ENCODE data around the gene EXOC4. TPM values are rescaled to one million over a fixed set of nuclear protein-coding genes. Genes with fewer than 3 reads are reported as not detected.

Gene EXOC4
- polyA plus RNA-seq, 1 experiment: 45.9 TPM

DNA sequence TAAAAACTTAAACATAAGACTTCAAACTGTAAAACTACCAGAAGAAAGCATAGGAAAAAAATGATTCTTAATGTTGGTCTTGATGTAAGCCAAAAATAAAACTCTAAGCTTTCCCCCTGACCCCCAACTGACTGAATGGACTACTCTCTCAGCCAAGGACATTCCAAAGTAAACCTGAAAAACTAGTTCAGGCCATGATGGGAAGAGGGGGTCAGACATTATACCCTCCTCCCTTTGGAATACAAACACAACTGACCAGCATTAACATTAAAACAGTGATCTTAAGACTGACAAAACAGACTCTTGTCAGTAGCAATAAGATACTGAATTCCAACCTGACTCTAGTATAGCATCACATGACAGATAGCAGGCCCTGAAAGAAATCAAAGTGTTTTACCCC lies 860.8 kb downstream of the EXOC4 start:
- no peaks in the 10 kb centered on the region for H3K27me3 ChIP-seq (ENCODE audit: control insufficient read depth, insufficient read depth, low read length)
- H3K4me3 ChIP-seq (ENCODE audit: low read depth, low read length): no peak overlapping the region
- ChIA-PET POLR2A (no interaction called here), CTCF (no interaction called here)
- H3K36me3 ChIP-seq (ENCODE audit: control insufficient read depth, insufficient read depth, low read length): no peaks in the 10 kb centered on the region
- no peak for DNase-seq (ENCODE audit: low read depth)
- TF ChIP-seq, protein P1, sequence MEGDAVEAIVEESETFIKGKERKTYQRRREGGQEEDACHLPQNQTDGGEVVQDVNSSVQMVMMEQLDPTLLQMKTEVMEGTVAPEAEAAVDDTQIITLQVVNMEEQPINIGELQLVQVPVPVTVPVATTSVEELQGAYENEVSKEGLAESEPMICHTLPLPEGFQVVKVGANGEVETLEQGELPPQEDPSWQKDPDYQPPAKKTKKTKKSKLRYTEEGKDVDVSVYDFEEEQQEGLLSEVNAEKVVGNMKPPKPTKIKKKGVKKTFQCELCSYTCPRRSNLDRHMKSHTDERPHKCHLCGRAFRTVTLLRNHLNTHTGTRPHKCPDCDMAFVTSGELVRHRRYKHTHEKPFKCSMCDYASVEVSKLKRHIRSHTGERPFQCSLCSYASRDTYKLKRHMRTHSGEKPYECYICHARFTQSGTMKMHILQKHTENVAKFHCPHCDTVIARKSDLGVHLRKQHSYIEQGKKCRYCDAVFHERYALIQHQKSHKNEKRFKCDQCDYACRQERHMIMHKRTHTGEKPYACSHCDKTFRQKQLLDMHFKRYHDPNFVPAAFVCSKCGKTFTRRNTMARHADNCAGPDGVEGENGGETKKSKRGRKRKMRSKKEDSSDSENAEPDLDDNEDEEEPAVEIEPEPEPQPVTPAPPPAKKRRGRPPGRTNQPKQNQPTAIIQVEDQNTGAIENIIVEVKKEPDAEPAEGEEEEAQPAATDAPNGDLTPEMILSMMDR (IDR thresholded peaks at IDR 0.05; ENCODE audit: insufficient read depth, low read depth, low read length): no peak

GRCh38 chr7:134114992-134115391 lies 862.1 kb downstream of the EXOC4 start:
- H3K4me3 ChIP-seq (ENCODE audit: low read depth, low read length): no peak overlapping the region
- H3K27me3 ChIP-seq (ENCODE audit: control insufficient read depth, insufficient read depth, low read length): no peaks in the 10 kb centered on the region
- no peaks in the 10 kb centered on the region for H3K36me3 ChIP-seq (ENCODE audit: control insufficient read depth, insufficient read depth, low read length)
- TF ChIP-seq, protein P1 (IDR thresholded peaks at IDR 0.05; ENCODE audit: insufficient read depth, low read depth, low read length): no peak
- POLR2A ChIA-PET: no interaction called here
- no peak for DNase-seq (ENCODE audit: low read depth)
- CTCF ChIA-PET: interaction anchor here (1.4 kb wide), 1 partner anchor 25 kb away, joined by 3 read pairs; no protein-coding TSS in a partner anchor

Small RNAs within 50 kb of the gene (small RNA-seq; reads per million reads assigned to genes)
- not detected for gene MIR6133 (ENCODE audit: insufficient read length, low read depth, low replicate concordance)

Other genes starting within 250 kb of the EXOC4 start
- gene CHCHD3, start 171.0 kb upstream of the EXOC4 start, polyA plus RNA-seq (2011; rRNA removed): 47.2 and 65.2 TPM in 2 replicates